GM21737 (cell line): ENCODE measurements around the gene PHF21A.
"Not testable (repeated sequence)": the region's sequence is repeated elsewhere in the genome, so short reads cannot be mapped to it uniquely, and the experiment has no call there.

ENCODE experiments used
- ATAC-seq: cut with Tn5 transposase; IDR thresholded peaks from one replicate; pipeline ENCODE4 v1.9.1; 2021; ENCODE audit warnings: mild to moderate bottlenecking, moderate library complexity; ENCODE audit not compliant: unreplicated experiment

PHF21A gene

GRCh38 chr11:45988921-45989320, 132.3 kb downstream of the PHF21A start:
- ATAC-seq: no peak

GRCh38 chr11:45985212-45985611, 136.0 kb downstream of the PHF21A start:
- no peak for ATAC-seq

- ATAC-seq: no peak
Observed at GRCh38 chr11:45984192-45984591, 137.1 kb downstream of the PHF21A start.

- no peak for ATAC-seq
Observed at GRCh38 chr11:45983471-45983845, 137.8 kb downstream of the PHF21A start.

- no peak for ATAC-seq
Observed at GRCh38 chr11:45982656-45983470, 138.4 kb downstream of the PHF21A start.

GRCh38 chr11:45981826-45982225, 139.4 kb downstream of the PHF21A start:
- ATAC-seq: not testable (repeated sequence)

- no peak for ATAC-seq
Observed at GRCh38 chr11:45974806-45975205, 146.4 kb downstream of the PHF21A start.

GRCh38 chr11:45973601-45974000, 147.7 kb downstream of the PHF21A start:
- no peak for ATAC-seq

- ATAC-seq: no peak
Observed at GRCh38 chr11:45968901-45969300, 152.4 kb downstream of the PHF21A start.

- ATAC-seq: no peak
Observed at GRCh38 chr11:45967506-45967905, 153.7 kb downstream of the PHF21A start.

GRCh38 chr11:45964911-45965389, 156.3 kb downstream of the PHF21A start:
- ATAC-seq: peak; percentile 65

- no peak for ATAC-seq
Observed at GRCh38 chr11:45961751-45962240, 159.5 kb downstream of the PHF21A start.

GRCh38 chr11:45960387-45961095, 160.7 kb downstream of the PHF21A start:
- ATAC-seq: no peak

- ATAC-seq: no peak
Observed at GRCh38 chr11:45959851-45960250, 161.4 kb downstream of the PHF21A start.

GRCh38 chr11:45949992-45950407, 171.3 kb downstream of the PHF21A start:
- no peak for ATAC-seq

GRCh38 chr11:45948356-45948755, 172.9 kb downstream of the PHF21A start:
- ATAC-seq: no peak

- no peak for ATAC-seq
Observed at GRCh38 chr11:45947885-45948284, 173.4 kb downstream of the PHF21A start.

- ATAC-seq: no peak
Observed at GRCh38 chr11:45945397-45945999, 175.8 kb downstream of the PHF21A start.

- ATAC-seq: no peak
Observed at GRCh38 chr11:45942381-45942780, 178.9 kb downstream of the PHF21A start.

GRCh38 chr11:45941285-45941684, 180.0 kb downstream of the PHF21A start:
- ATAC-seq: no peak

GRCh38 chr11:45939836-45940235, 181.4 kb downstream of the PHF21A start:
- ATAC-seq: no peak
